Chondrocyte (in vitro differentiated cells): ENCODE measurements around the gene CABP1. TPM values are rescaled to one million over a fixed set of nuclear protein-coding genes. Genes with fewer than 3 reads are reported as not detected.

Experiments used
- DNase-seq: peaks from one replicate; pipeline ENCODE4 v3.0.0; 2021; ENCODE audit warnings: mixed read lengths, low spot score
- H3K27ac Mint-ChIP-seq: one replicate; pipeline ENCODE4 v1.8.0; 2021; ENCODE audit warnings: mild to moderate bottlenecking, moderate library complexity, mixed read lengths; ENCODE audit not compliant: unreplicated experiment
- H3K27me3 Mint-ChIP-seq: 2 replicates; pipeline ENCODE4 v1.8.0; 2021; ENCODE audit warnings: low read depth, mixed read lengths
- H3K36me3 Mint-ChIP-seq: 2 replicates; pipeline ENCODE4 v1.8.0; 2021; ENCODE audit warnings: low read depth, mixed read lengths
- H3K4me1 Mint-ChIP-seq: 2 replicates; pipeline ENCODE4 v1.8.0; 2021; ENCODE audit warnings: low read depth, mild to moderate bottlenecking, mixed read lengths
- H3K4me3 Mint-ChIP-seq: one replicate; pipeline ENCODE4 v1.8.0; 2021; ENCODE audit warnings: mild to moderate bottlenecking, moderate library complexity, mixed read lengths; ENCODE audit not compliant: unreplicated experiment
- H3K9me3 Mint-ChIP-seq: 2 replicates; pipeline ENCODE4 v1.8.0; 2021; ENCODE audit warnings: low read depth, mixed read lengths
- CTCF ChIP-seq: fragments of 200-600 bp; sonication (generic); IDR thresholded peaks from 2 replicates; pipeline ENCODE4 v1.5.0; 2021; ENCODE audit warnings: antibody characterized with exemption, mild to moderate bottlenecking, moderate library complexity
- total RNA-seq: library from RNA; stranded (reverse); gene quantifications from 3 replicates; pipeline ENCODE4 v1.2.1, GENCODE V29; 2021

Gene CABP1
- total RNA-seq, 1 donor from 2014 or later = not detected

- Mint-ChIP-seq H3K9me3 (no peaks in the 10 kb centered on the region), H3K27ac (peak overlapping the region; percentile 81), H3K4me1 (peaks cover 26% of the 10 kb centered on the region), H3K4me3 (peak overlapping the region; percentile 76), H3K27me3 (no peaks in the 10 kb centered on the region), H3K36me3 (peaks cover 3% of the 10 kb centered on the region)
- TF ChIP-seq CTCF = no peak
- no peak for DNase-seq
Observed at GRCh38 chr12:120710805-120711296, 70.4 kb downstream of the CABP1 start.

- no peak for DNase-seq
- no peaks in the 10 kb centered on the region for H3K27me3 Mint-ChIP-seq
- TF ChIP-seq CTCF = no peak
- H3K36me3 Mint-ChIP-seq = peaks cover 5% of the 10 kb centered on the region
- H3K4me3 Mint-ChIP-seq = peak overlapping the region; percentile 76
- H3K9me3 Mint-ChIP-seq = no peaks in the 10 kb centered on the region
- peaks cover 26% of the 10 kb centered on the region for H3K4me1 Mint-ChIP-seq
- peak overlapping the region; percentile 81 for H3K27ac Mint-ChIP-seq
Observed at GRCh38 chr12:120711411-120711810, 71.0 kb downstream of the CABP1 start.

- no peaks in the 10 kb centered on the region for H3K9me3 Mint-ChIP-seq
- no peak overlapping the region for H3K4me3 Mint-ChIP-seq
- no peak overlapping the region for H3K27ac Mint-ChIP-seq
- TF ChIP-seq CTCF = no peak
- DNase-seq = no peak
- no peaks in the 10 kb centered on the region for H3K27me3 Mint-ChIP-seq
- H3K4me1 Mint-ChIP-seq = peaks cover 26% of the 10 kb centered on the region
- peaks cover 11% of the 10 kb centered on the region for H3K36me3 Mint-ChIP-seq
Observed at GRCh38 chr12:120712610-120713009, 72.2 kb downstream of the CABP1 start.

GRCh38 chr12:120713861-120714482 is 73.5 kb downstream of the CABP1 start:
- Mint-ChIP-seq H3K9me3 (no peaks in the 10 kb centered on the region), H3K4me1 (peaks cover 26% of the 10 kb centered on the region), H3K27ac (no peak overlapping the region), H3K36me3 (peaks cover 21% of the 10 kb centered on the region), H3K4me3 (no peak overlapping the region), H3K27me3 (no peaks in the 10 kb centered on the region)
- TF ChIP-seq CTCF = peak; percentile 92
- no peak for DNase-seq

Other genes with a start within 250 kb of the CABP1 start
- gene COX6A1, start 202.5 kb upstream of the CABP1 start, total RNA-seq = 299 to 302 TPM (median 300 TPM) in 3 replicates
- gene TRIAP1, start 194.2 kb upstream of the CABP1 start, total RNA-seq = 26.3 to 32.3 TPM (median 27.1 TPM) in 3 replicates
- gene GATC, start 194.2 kb upstream of the CABP1 start, total RNA-seq = 17.6 to 18.8 TPM (median 18.0 TPM) in 3 replicates
- 108 to 150 TPM (median 113 TPM) in 3 replicates for gene SRSF9, start 170.9 kb upstream of the CABP1 start, total RNA-seq
- 317 to 550 TPM (median 322 TPM) in 3 replicates for gene DYNLL1, start 144.5 kb upstream of the CABP1 start, total RNA-seq
- 16.2 to 22.9 TPM (median 19.8 TPM) in 3 replicates for gene COQ5, start 111.5 kb upstream of the CABP1 start, total RNA-seq
- 136 to 138 TPM (median 136 TPM) in 3 replicates for gene RNF10, start 106.3 kb upstream of the CABP1 start, total RNA-seq
- gene POP5, start 59.2 kb upstream of the CABP1 start, total RNA-seq = 25.1 to 59.8 TPM (median 27.8 TPM) in 3 replicates
- 143 to 204 TPM (median 144 TPM) in 3 replicates for gene MLEC, start 46.5 kb downstream of the CABP1 start, total RNA-seq
- 21.9 to 22.7 TPM (median 22.3 TPM) in 3 replicates for gene UNC119B, start 69.8 kb downstream of the CABP1 start, total RNA-seq
- 6.8 to 7.2 TPM (median 7.0 TPM) in 3 replicates for gene ACADS, start 85.2 kb downstream of the CABP1 start, total RNA-seq